Glutamatergic neuron (in vitro differentiated cells): Measurements from ENCODE around the gene CYBB. TPM values are rescaled to one million over a fixed set of nuclear protein-coding genes. Genes with fewer than 3 reads are reported as not detected.

ENCODE experiments used
- DNase-seq: peaks from one replicate; pipeline ENCODE4 v3.0.0; 2022
- H3K27ac Mint-ChIP-seq: one replicate; pipeline ENCODE4 v1.8.0; 2020; ENCODE audit warnings: mild to moderate bottlenecking, mixed read lengths, inconsistent platforms; ENCODE audit not compliant: unreplicated experiment
- H3K27me3 Mint-ChIP-seq: one replicate; pipeline ENCODE4 v1.8.0; 2020; ENCODE audit warnings: mild to moderate bottlenecking, moderate library complexity, mixed read lengths, inconsistent platforms; ENCODE audit not compliant: unreplicated experiment
- H3K36me3 Mint-ChIP-seq: one replicate; pipeline ENCODE4 v1.8.0; 2020; ENCODE audit warnings: mild to moderate bottlenecking, mixed read lengths, inconsistent platforms; ENCODE audit not compliant: unreplicated experiment
- H3K4me1 Mint-ChIP-seq: one replicate; pipeline ENCODE4 v1.8.0; 2020; ENCODE audit warnings: mild to moderate bottlenecking, low read depth, mixed read lengths, inconsistent platforms; ENCODE audit not compliant: unreplicated experiment
- H3K4me3 Mint-ChIP-seq: one replicate; pipeline ENCODE4 v1.8.0; 2020; ENCODE audit warnings: mild to moderate bottlenecking, mixed read lengths, inconsistent platforms; ENCODE audit not compliant: unreplicated experiment
- H3K9me3 Mint-ChIP-seq: one replicate; pipeline ENCODE4 v1.8.0; 2020; ENCODE audit warnings: mild to moderate bottlenecking, moderate library complexity, mixed read lengths, inconsistent platforms; ENCODE audit not compliant: unreplicated experiment
- total RNA-seq: library from RNA; stranded (reverse); fragmentation: NEBNext Ultra II Directional; extraction: Animal tissue kit (Norgen Biotek cat#: 25700); gene quantifications from one replicate; pipeline ENCODE4 v1.2.1, GENCODE V29; 2021; ENCODE audit not compliant: unreplicated experiment
- TF ChIP-seq, protein P1 (sequence below): fragments of 200-600 bp; sonication (generic); IDR thresholded peaks from one replicate; pipeline ENCODE4 v1.5.0; 2021; ENCODE audit not compliant: partially characterized antibody, unreplicated experiment

Gene CYBB
- total RNA-seq, 1 donor from 2014 or later, result 0.61 TPM

DNA sequence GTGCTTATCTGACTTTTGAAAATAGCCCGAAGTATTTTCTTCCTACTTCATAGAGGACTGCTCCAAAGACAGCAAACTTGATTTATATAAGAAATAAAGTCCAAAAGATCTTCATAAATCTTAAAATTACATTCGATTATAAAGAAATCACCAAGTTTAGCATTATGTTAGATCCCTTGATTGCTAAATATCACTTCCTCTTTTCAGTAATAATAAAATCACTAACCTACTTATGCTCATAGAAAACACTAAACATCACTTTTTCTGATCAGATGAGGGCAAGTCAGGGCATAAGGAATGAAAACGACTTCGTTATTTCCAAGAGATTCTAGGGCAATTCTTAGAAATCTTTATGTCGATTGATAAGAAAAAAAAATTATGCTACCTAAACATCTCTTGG lies 35.5 kb downstream of the CYBB start:
- Mint-ChIP-seq H3K27me3 (no peaks in the 10 kb centered on the region), H3K27ac (no peak overlapping the region), H3K36me3 (no peaks in the 10 kb centered on the region), H3K4me1 (peaks cover 2% of the 10 kb centered on the region), H3K4me3 (no peak overlapping the region), H3K9me3 (no peaks in the 10 kb centered on the region)
- TF ChIP-seq, protein P1, sequence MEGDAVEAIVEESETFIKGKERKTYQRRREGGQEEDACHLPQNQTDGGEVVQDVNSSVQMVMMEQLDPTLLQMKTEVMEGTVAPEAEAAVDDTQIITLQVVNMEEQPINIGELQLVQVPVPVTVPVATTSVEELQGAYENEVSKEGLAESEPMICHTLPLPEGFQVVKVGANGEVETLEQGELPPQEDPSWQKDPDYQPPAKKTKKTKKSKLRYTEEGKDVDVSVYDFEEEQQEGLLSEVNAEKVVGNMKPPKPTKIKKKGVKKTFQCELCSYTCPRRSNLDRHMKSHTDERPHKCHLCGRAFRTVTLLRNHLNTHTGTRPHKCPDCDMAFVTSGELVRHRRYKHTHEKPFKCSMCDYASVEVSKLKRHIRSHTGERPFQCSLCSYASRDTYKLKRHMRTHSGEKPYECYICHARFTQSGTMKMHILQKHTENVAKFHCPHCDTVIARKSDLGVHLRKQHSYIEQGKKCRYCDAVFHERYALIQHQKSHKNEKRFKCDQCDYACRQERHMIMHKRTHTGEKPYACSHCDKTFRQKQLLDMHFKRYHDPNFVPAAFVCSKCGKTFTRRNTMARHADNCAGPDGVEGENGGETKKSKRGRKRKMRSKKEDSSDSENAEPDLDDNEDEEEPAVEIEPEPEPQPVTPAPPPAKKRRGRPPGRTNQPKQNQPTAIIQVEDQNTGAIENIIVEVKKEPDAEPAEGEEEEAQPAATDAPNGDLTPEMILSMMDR, result no peak
- no peak for DNase-seq

DNA sequence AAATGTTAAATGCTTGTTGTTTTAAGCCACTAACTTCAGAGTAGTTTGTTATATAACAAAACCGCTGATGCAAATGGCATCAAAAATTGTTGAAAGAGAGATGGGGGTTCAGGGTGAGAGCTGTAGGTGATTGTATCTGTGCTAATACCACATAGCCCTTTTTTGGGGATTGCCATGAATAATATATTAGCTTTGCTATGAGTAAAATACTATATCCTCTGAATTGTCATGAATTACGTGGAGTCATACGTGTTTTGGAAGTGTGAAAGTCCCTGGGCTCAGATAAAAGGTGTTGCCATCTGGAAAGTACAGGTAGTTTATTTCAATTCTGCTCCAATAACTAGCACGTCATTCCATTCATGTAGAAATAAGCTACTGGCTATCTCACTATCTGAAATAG lies 36.9 kb downstream of the CYBB start:
- DNase-seq, result no peak
- no peak overlapping the region for H3K27ac Mint-ChIP-seq
- TF ChIP-seq, protein P1, result no peak
- H3K4me3 Mint-ChIP-seq, result no peak overlapping the region
- H3K4me1 Mint-ChIP-seq, result peaks cover 2% of the 10 kb centered on the region
- H3K27me3 Mint-ChIP-seq, result no peaks in the 10 kb centered on the region
- H3K36me3 Mint-ChIP-seq, result no peaks in the 10 kb centered on the region
- no peaks in the 10 kb centered on the region for H3K9me3 Mint-ChIP-seq

DNA sequence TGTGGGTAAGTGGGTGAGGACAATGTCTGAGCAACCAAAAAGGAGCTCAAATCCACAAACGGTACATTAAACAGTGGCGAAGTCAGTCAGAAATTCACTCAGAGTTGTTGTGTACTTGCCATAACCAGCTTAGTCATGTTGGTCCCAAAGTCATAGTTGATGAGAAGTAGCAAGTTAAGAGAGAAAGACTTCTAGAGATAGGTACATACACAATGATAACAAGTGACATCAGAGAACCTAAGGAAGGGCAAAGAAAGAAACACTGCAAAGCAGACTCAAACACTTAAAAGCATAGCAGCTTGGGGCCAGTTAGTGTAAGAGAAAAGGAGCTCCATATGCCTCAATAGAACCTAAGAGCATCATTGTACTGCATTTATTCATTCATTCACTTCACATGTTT lies 37.3 kb downstream of the CYBB start:
- Mint-ChIP-seq H3K27ac (no peak overlapping the region), H3K4me1 (peaks cover 2% of the 10 kb centered on the region), H3K4me3 (no peak overlapping the region), H3K36me3 (no peaks in the 10 kb centered on the region), H3K9me3 (no peaks in the 10 kb centered on the region), H3K27me3 (no peaks in the 10 kb centered on the region)
- DNase-seq, result no peak
- TF ChIP-seq, protein P1, result no peak

DNA sequence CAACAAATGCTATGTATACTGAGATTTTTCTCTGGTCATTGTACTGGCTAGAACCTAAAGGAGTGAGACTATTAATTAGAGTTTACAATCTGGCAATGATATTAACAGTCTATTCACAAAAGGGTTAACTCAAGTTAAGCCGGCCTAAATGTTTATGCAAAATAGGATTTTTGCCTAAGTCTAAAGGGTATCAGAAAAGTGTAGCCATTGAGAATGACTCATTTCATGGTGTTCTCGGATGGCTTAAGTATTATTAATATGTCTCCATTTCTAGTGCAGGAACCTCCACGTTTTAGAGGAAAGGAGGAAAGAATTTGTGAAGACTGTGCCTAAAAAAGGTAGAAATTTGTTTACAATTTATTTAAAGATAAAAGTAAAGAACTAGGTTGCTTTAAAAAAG lies 37.7 kb downstream of the CYBB start:
- TF ChIP-seq, protein P1, result no peak
- no peak overlapping the region for H3K27ac Mint-ChIP-seq
- no peaks in the 10 kb centered on the region for H3K9me3 Mint-ChIP-seq
- DNase-seq, result no peak
- H3K27me3 Mint-ChIP-seq, result no peaks in the 10 kb centered on the region
- H3K4me3 Mint-ChIP-seq, result no peak overlapping the region
- H3K36me3 Mint-ChIP-seq, result no peaks in the 10 kb centered on the region
- H3K4me1 Mint-ChIP-seq, result peaks cover 2% of the 10 kb centered on the region

DNA sequence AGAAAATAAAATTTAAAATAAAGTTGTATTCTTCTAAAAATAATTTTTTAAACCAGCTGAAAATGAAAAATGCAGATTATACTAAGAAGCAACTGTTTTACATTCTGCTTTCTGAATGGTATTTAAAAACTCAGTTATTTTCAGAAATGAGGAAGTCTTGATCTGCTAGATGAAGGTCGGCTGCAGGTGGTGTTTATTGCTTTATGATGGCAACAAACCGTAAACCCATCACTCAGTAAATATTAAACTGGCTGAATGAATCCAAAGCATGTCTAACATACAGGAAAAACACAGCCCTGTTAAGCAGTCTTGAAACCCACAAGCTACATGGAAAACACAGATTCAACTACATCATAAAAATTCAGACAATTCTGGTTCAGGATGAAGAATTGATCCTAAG lies 38.2 kb downstream of the CYBB start:
- no peaks in the 10 kb centered on the region for H3K36me3 Mint-ChIP-seq
- TF ChIP-seq, protein P1, result no peak
- no peak for DNase-seq

More for the DNA sequence above, 38.2 kb downstream of the CYBB start:
- no peaks in the 10 kb centered on the region for H3K27me3 Mint-ChIP-seq
- no peak overlapping the region for H3K4me3 Mint-ChIP-seq
- H3K9me3 Mint-ChIP-seq, result no peaks in the 10 kb centered on the region
- H3K27ac Mint-ChIP-seq, result no peak overlapping the region
- H3K4me1 Mint-ChIP-seq, result no peaks in the 10 kb centered on the region
